Karpas-422 (cell line): ENCODE measurements around the gene FAM180A. TPM values are rescaled to one million over a fixed set of nuclear protein-coding genes. Genes with fewer than 3 reads are reported as not detected.

Experiments
- DNase-seq: peaks from one replicate; pipeline ENCODE4 v3.0.0-alpha.2; 2015
- H2AFZ ChIP-seq: fragments of 200-600 bp; sonication (generic); 2 replicates; pipeline ENCODE4 v1.6.1; 2014; ENCODE audit warnings: antibody characterized with exemption, low read length, mixed read lengths
- H3K27ac ChIP-seq: fragments of 200-600 bp; sonication (generic); 2 replicates; pipeline ENCODE4 v1.5.1; 2014; ENCODE audit warnings: mild to moderate bottlenecking, low read length, moderate library complexity
- H3K27me3 ChIP-seq: fragments of 200-600 bp; sonication (generic); 2 replicates; pipeline ENCODE4 v1.6.1; 2014; ENCODE audit warnings: low read length, mixed read lengths
- H3K36me3 ChIP-seq: fragments of 200-600 bp; sonication (generic); 2 replicates; pipeline ENCODE4 v1.6.1; 2014; ENCODE audit warnings: low read length, mixed read lengths; ENCODE audit not compliant: insufficient read depth
- H3K4me1 ChIP-seq: fragments of 200-600 bp; sonication (generic); 2 replicates; pipeline ENCODE4 v1.6.1; 2014; ENCODE audit warnings: mild to moderate bottlenecking, low read length, mixed read lengths
- H3K4me2 ChIP-seq: fragments of 200-600 bp; sonication (generic); 2 replicates; pipeline ENCODE4 v1.6.1; 2014; ENCODE audit warnings: low read length, low read depth, mild to moderate bottlenecking; ENCODE audit not compliant: poor library complexity, severe bottlenecking
- H3K4me3 ChIP-seq: fragments of 200-600 bp; sonication (generic); 2 replicates; pipeline ENCODE4 v1.5.1; 2014; ENCODE audit warnings: mild to moderate bottlenecking, antibody characterized with exemption, low read length, mixed read lengths
- H3K79me2 ChIP-seq: fragments of 200-600 bp; sonication (generic); 2 replicates; pipeline ENCODE4 v1.6.1; 2014; ENCODE audit warnings: mild to moderate bottlenecking, low read length, mixed read lengths
- H3K9ac ChIP-seq: fragments of 200-600 bp; sonication (generic); 2 replicates; pipeline ENCODE4 v1.6.0; 2014; ENCODE audit warnings: low read length
- H3K9me2 ChIP-seq: fragments of 200-600 bp; sonication (generic), shearing (Covaris generic); replicated peaks from 2 replicates; pipeline ENCODE4 v1.6.0; 2014; ENCODE audit warnings: mild to moderate bottlenecking, low read length, moderate library complexity; ENCODE audit not compliant: insufficient read depth
- H3K9me3 ChIP-seq: fragments of 300-700, 200-600 bp; sonication (generic); 2 replicates; pipeline ENCODE4 v1.6.1; 2014; ENCODE audit warnings: low read length, mixed read lengths
- H4K20me1 ChIP-seq: fragments of 200-600 bp; sonication (generic); 2 replicates; pipeline ENCODE4 v1.6.1; 2014; ENCODE audit warnings: mild to moderate bottlenecking, antibody characterized with exemption, low read length, low read depth; ENCODE audit not compliant: insufficient read depth
- total RNA-seq: library from RNA; depleted of rRNA; stranded (reverse); fragments of >200 nt; shearing (Covaris generic); gene quantifications from 2 replicates; pipeline ENCODE4 v1.2.3, GENCODE V29; 2014; ENCODE audit warnings: low replicate concordance

FAM180A gene
- total RNA-seq, 1 experiment from 2014 or later: not detected

DNA sequence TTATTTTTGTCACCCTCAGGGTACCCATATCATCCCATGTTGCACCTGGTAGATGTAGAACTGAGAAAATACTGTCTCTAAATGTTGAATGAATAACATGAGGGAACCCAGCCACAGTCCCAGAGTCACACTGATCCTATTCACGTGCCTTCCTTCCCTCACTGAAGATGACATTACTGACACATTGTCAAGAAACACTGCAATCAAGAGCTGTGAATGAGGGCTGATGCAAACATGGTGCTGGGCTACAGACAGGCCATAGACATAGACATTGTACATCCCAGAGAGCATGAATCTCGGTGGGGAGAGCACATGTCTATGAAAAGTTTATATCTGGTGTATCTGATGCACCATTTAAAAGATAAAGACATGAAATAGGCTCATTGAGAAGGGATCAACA lies 30.4 kb downstream of the FAM180A start:
- Histone ChIP-seq H3K27me3 (no peaks in the 10 kb centered on the region), H3K4me3 (no peak overlapping the region), H3K36me3 (no peaks in the 10 kb centered on the region), H3K27ac (no peak overlapping the region), H3K9me3 (no peaks in the 10 kb centered on the region), H2AFZ (no peak overlapping the region), H3K9ac (no peak overlapping the region), H3K9me2 (no peaks in the 10 kb centered on the region), H3K4me1 (no peaks in the 10 kb centered on the region), H3K79me2 (no peaks in the 10 kb centered on the region), H3K4me2 (no peak overlapping the region), H4K20me1 (no peaks in the 10 kb centered on the region)
- DNase-seq: no peak

DNA sequence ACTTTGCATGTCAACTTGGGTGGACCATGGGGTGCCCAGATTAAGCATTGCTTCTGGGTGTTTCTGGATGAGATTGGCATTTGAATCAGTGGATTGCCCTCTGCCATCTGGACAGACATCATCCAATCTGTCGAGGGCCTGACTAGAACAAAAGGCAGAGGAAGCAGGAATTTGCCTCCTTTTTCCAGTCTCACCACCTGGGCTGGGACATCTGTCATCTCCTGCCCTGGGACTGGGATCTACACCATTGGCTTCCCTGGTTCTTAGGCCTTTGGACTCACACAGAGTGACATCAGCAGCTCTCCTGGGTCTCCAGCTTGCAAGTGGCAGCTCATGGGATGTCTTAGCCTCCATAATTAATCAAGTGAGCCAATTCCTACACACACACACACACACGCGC lies 30.9 kb downstream of the FAM180A start:
- no peak overlapping the region for H3K4me2 ChIP-seq
- no peak for DNase-seq
- no peaks in the 10 kb centered on the region for H3K9me3 ChIP-seq
- H3K9me2 ChIP-seq: no peaks in the 10 kb centered on the region
- no peak overlapping the region for H3K9ac ChIP-seq
- H3K4me1 ChIP-seq: no peaks in the 10 kb centered on the region
- no peaks in the 10 kb centered on the region for H3K79me2 ChIP-seq
- H3K27ac ChIP-seq: no peak overlapping the region
- H3K4me3 ChIP-seq: no peak overlapping the region
- no peaks in the 10 kb centered on the region for H3K36me3 ChIP-seq
- no peaks in the 10 kb centered on the region for H3K27me3 ChIP-seq
- H2AFZ ChIP-seq: no peak overlapping the region
- no peaks in the 10 kb centered on the region for H4K20me1 ChIP-seq

DNA sequence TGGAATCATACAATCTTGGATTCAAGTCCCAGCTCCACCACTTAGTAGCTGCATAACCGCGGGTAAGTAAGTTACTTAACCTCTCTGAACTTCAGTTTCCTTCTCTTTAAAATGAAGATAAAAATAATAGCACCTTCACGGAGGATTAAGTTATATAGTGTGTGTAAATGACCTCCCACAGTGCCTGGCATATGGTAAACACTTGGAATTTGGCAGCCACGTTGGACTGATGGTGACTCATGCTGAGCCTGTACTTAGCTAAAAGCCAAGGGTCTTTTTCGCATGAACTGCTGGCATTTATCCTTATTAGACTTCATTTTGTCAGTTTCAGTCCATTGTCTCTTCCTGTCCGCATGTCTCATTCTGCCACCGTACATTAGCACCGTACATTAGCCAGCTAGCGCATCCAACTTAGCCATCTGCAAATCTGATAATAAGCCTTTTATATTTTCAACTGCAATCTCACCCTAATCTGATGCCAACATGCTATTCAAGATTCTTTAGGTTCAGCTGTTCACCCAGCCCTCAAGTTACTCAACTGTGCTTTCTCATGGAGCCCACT lies 31.9 kb downstream of the FAM180A start:
- Histone ChIP-seq H3K9ac (no peak overlapping the region), H3K9me2 (no peaks in the 10 kb centered on the region), H2AFZ (no peak overlapping the region), H3K27me3 (no peaks in the 10 kb centered on the region), H3K4me1 (no peaks in the 10 kb centered on the region), H3K4me3 (no peak overlapping the region), H3K9me3 (no peaks in the 10 kb centered on the region), H3K79me2 (no peaks in the 10 kb centered on the region), H3K36me3 (no peaks in the 10 kb centered on the region), H3K27ac (no peak overlapping the region), H4K20me1 (no peaks in the 10 kb centered on the region), H3K4me2 (no peak overlapping the region)
- no peak for DNase-seq

DNA sequence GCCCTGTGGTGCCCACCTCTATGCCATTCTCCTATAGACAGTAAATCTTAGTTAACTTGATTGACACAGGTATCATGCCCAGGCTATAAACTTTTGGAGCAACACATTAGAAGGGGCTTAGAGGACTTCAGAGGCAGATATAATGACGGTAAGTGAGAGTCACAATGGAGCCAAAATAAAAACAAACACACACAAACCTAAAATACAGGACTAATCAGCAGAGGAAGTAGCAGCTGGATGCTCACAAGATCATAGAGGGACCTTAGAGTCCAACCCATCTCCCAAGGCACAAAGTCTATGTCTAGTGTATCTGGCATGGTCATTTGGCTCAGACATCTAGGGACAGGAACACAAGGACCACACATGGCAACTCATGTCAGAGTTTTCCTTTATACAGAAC lies 32.9 kb downstream of the FAM180A start:
- no peaks in the 10 kb centered on the region for H3K79me2 ChIP-seq
- no peak overlapping the region for H3K27ac ChIP-seq
- no peaks in the 10 kb centered on the region for H3K9me3 ChIP-seq
- H3K4me2 ChIP-seq: no peak overlapping the region
- no peak overlapping the region for H3K9ac ChIP-seq
- H3K9me2 ChIP-seq: no peaks in the 10 kb centered on the region
- H3K27me3 ChIP-seq: no peaks in the 10 kb centered on the region
- no peak for DNase-seq
- no peak overlapping the region for H3K4me3 ChIP-seq
- H3K4me1 ChIP-seq: no peaks in the 10 kb centered on the region
- H3K36me3 ChIP-seq: no peaks in the 10 kb centered on the region
- no peak overlapping the region for H2AFZ ChIP-seq
- H4K20me1 ChIP-seq: no peaks in the 10 kb centered on the region

DNA sequence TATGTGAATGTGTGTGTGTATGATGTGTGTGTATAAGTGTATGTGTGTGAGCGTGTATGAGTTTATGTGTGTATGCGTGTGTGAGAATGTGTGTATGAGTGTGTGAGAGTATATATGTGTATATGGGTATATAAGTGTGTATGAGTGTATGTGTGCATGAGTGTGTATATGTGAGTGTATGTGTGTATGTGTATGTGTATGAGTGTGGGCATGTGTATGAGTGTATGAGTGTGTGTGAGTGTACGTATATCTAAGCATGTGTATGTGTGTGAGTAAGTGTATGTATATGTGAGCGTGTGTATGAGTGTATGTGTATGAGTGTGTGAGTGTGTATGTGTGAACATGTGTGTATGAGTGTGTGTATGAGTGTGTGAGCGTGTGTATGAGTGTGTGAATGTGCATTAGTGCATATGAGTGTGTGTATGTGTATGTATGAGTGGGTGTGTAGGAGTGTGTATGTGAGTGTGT lies 33.5 kb downstream of the FAM180A start:
- Histone ChIP-seq H4K20me1 (no peaks in the 10 kb centered on the region), H3K9me2 (no peaks in the 10 kb centered on the region), H3K4me2 (no peak overlapping the region), H3K36me3 (no peaks in the 10 kb centered on the region), H3K4me1 (no peaks in the 10 kb centered on the region), H3K27ac (no peak overlapping the region), H3K9ac (no peak overlapping the region), H3K4me3 (no peak overlapping the region), H3K9me3 (no peaks in the 10 kb centered on the region), H3K79me2 (no peaks in the 10 kb centered on the region), H3K27me3 (no peaks in the 10 kb centered on the region), H2AFZ (no peak overlapping the region)
- no peak for DNase-seq

DNA sequence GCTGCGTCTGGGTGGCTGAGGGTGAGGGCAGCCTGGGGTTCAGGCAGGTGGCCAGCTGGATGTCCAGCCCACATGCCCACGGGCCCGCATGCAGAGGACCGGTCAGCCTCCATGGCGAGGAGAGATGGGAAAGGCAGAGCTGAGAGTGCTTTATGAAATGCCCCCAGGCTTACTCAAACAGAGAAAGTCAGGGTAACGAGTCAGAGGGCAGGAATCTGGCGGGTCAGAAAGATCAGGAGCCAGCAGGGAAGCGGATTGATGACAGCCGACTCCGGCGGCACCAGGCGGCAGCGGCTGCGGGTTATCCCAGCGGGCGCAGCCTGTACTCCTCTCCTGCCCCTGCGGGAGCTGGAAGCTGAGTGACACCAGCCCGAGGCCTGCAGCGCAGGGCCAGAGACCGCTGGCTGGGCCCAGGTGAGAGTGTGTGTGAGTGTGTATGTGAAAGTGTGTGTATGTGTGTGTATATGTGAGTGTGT lies 34.0 kb downstream of the FAM180A start:
- DNase-seq: no peak
- H3K79me2 ChIP-seq: no peaks in the 10 kb centered on the region
- H3K27ac ChIP-seq: no peak overlapping the region
- H4K20me1 ChIP-seq: no peaks in the 10 kb centered on the region
- no peak overlapping the region for H3K9ac ChIP-seq
- no peak overlapping the region for H2AFZ ChIP-seq
- H3K36me3 ChIP-seq: no peaks in the 10 kb centered on the region
- no peaks in the 10 kb centered on the region for H3K9me2 ChIP-seq
- H3K4me1 ChIP-seq: no peaks in the 10 kb centered on the region
- no peaks in the 10 kb centered on the region for H3K9me3 ChIP-seq
- no peak overlapping the region for H3K4me2 ChIP-seq
- H3K4me3 ChIP-seq: no peak overlapping the region
- H3K27me3 ChIP-seq: no peaks in the 10 kb centered on the region

DNA sequence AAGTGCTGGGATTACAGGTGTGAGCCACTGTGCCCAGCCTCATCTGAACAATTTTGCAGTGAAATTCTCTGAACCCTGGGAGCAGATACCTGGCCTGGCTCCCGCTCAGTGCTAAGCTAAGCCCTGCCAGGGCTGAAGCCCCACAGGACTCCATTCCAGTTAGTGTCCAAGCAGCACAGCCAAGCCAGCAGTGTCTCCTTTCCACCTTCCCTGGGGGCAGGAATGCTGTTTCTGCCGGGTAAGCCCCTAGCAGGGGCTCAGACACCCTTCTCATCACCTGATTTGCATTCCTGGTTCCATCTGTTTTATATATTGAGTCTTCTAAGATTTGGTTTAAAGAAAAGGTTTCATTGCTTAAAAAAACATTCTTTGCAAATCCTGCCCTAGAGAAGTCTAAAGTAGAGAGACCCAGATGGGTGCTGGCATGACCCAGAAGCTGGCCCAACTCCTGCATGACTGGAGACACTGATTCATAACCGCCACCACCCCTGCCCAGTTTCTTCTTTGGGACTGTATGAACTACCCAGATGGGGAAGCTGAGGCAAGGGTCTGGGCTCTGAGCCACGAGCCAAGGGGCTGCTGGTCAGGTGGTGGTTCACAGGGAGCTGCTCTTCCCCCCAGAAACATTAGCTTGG lies 34.7 kb downstream of the FAM180A start:
- Histone ChIP-seq H3K4me3 (no peak overlapping the region), H4K20me1 (no peaks in the 10 kb centered on the region), H3K27me3 (no peaks in the 10 kb centered on the region), H3K79me2 (no peaks in the 10 kb centered on the region), H3K27ac (no peak overlapping the region), H3K9me3 (no peaks in the 10 kb centered on the region), H3K36me3 (no peaks in the 10 kb centered on the region), H3K4me1 (no peaks in the 10 kb centered on the region), H2AFZ (no peak overlapping the region), H3K9me2 (no peaks in the 10 kb centered on the region), H3K4me2 (no peak overlapping the region), H3K9ac (no peak overlapping the region)
- no peak for DNase-seq

DNA sequence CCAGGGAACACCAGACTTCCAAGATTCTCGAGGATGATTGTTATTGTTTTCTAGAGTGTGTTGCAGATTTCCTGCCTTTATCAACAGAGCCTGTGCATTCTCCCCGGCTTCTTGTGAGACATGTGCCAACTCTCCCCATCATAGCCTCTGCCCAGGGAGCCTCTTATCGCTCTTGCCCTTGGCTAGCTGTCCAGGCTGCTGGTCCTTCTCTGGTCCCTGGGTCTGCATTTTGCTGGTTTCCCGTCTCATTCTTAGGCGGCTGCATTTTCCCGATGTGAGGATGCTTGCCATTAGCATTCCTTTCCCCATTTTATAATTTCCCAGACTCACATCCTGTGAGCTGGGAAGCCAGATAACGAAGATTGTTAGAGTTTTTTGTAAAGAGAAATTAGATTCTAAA lies 35.8 kb downstream of the FAM180A start:
- no peaks in the 10 kb centered on the region for H3K36me3 ChIP-seq
- no peaks in the 10 kb centered on the region for H3K4me1 ChIP-seq
- H3K9me3 ChIP-seq: no peaks in the 10 kb centered on the region
- H3K79me2 ChIP-seq: no peaks in the 10 kb centered on the region
- H3K27ac ChIP-seq: no peak overlapping the region
- no peak overlapping the region for H3K4me3 ChIP-seq
- H3K4me2 ChIP-seq: no peak overlapping the region
- DNase-seq: no peak
- H3K9me2 ChIP-seq: no peaks in the 10 kb centered on the region
- no peak overlapping the region for H2AFZ ChIP-seq
- H4K20me1 ChIP-seq: no peaks in the 10 kb centered on the region
- no peaks in the 10 kb centered on the region for H3K27me3 ChIP-seq
- H3K9ac ChIP-seq: no peak overlapping the region
